Tibial nerve (tissue), 4 donors: ENCODE measurements around the gene JAK1. TPM values are rescaled to one million over a fixed set of nuclear protein-coding genes. Genes with fewer than 3 reads are reported as not detected.
A peak's percentile ranks its signal among the peaks of the same experiment; 100 is the strongest.

Source experiments
- DNase-seq, 2 donors: peaks; one replicate each; pipeline ENCODE4 v3.0.0-alpha.2; 2019; ENCODE audit warnings: low spot score in 2 of 2
- H3K27ac ChIP-seq, 4 donors: fragments of 200-600 bp; sonication (generic) in 3 of 4; one replicate each; pipeline ENCODE4 v1.5.1; 2017 to 2019; ENCODE audit warnings: mild to moderate bottlenecking in 1 of 4
- H3K27me3 ChIP-seq, 2 donors: fragments of 200-600 bp; sonication (generic) in 1 of 2; one replicate each; pipeline versions ENCODE4 v1.5.1 to v1.6.0; 2017 to 2019
- H3K36me3 ChIP-seq, 3 donors: fragments of 200-600 bp; sonication (generic); one replicate each; pipeline ENCODE4 v1.5.1; 2018 to 2019
- H3K4me1 ChIP-seq, 4 donors: fragments of 200-600 bp; sonication (generic) in 3 of 4; one replicate each; pipeline ENCODE4 v1.5.1; 2017 to 2019
- H3K4me3 ChIP-seq, 4 donors: fragments of 200-600 bp; sonication (generic) in 3 of 4; one replicate each; pipeline ENCODE4 v1.5.1; 2017 to 2019; ENCODE audit warnings: mild to moderate bottlenecking in 1 of 4, moderate library complexity in 1 of 4
- H3K9me3 ChIP-seq, 4 donors: fragments of 200-600 bp; sonication (generic) in 3 of 4; one replicate each; pipeline ENCODE4 v1.5.1; 2017 to 2019
- EP300 ChIP-seq, 2 donors: sonication (generic); formaldehyde crosslinking; IDR thresholded peaks; one replicate each; pipeline ENCODE4 v1.6.1; 2017; ENCODE audit warnings: antibody characterized with exemption in 2 of 2, mild to moderate bottlenecking in 1 of 2
- POLR2A ChIP-seq, 2 donors: fragments of 450-650 bp; IDR thresholded peaks; one replicate each; pipeline ENCODE4 v1.6.1; 2017; ENCODE audit warnings: antibody characterized with exemption in 2 of 2, mild to moderate bottlenecking in 2 of 2, moderate library complexity in 2 of 2
- WGBS, 2 donors: methylation state at CpG; one replicate each; pipeline ENCODE4 v1.1.5; 2018; 5-methylcytosine and 5-hydroxymethylcytosine counted together
- total RNA-seq, 4 donors: library from RNA; depleted of rRNA; stranded (reverse); fragments of >200 nt; gene quantifications; one replicate each; pipeline ENCODE4 v1.1.0, GENCODE V29; 2016
- TF ChIP-seq, protein P1 (sequence below), 5 experiments: fragments of 200-600 bp in 3 of 5; fragments of 450-650 bp in 2 of 5; sonication (generic) in 3 of 5; IDR thresholded peaks; one replicate each; pipeline ENCODE4 v1.5.1; 2016 to 2019; ENCODE audit warnings: antibody characterized with exemption in 5 of 5, mild to moderate bottlenecking in 3 of 5, moderate library complexity in 2 of 5

The JAK1 gene
- total RNA-seq, 4 donors from 2014 or later, result 114 to 222 (median 138) TPM

DNA sequence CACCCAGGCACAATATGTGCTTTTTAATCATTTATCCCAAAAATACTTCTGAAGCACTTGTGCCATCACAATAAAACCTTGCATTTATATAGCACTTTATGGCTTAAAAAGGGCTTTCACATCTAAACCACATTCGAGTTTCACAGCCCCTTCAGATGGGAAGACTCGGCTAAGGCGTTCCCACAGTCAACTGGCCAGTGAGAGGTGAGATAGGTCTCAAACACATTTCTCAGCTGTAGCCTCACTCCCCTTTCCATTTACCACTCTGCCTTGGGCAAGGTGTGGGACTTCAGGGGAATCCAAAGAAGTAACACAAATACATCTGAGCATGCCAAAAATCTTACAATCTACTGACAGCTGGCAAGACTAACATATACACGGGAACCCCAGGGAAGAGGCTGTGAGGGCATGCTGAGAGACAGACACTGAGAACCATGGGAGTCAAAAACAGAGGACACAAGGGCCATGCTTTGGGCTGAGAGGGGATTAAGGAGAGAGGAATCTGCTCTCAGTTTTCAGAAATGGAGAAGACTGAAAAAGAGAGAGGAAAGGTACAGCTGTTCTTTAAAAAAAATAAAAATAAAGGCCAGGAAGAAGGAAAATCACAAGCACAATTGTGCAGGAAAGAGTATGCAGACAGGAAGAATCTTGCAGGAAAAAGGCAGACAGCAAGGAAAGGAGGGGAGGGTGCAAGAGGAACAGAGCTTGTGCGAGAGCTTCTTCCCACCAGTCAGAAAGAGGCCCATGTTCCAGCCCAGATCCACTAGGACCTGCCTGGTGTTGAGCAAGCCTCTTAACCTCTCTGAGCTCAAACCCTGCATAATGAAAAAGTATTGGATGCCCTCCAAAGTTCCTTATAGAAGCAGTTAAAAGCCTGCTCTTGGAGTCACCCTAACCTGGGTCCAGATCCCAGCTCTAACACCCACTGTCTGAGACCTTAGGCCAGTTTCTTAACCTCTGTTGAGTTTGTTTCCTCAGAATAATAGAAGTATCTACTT lies 73.5 kb downstream of the JAK1 start:
- H3K4me3 ChIP-seq, result no peak overlapping the region
- TF ChIP-seq POLR2A (IDR thresholded peaks at IDR 0.05) (no peak), EP300 (IDR thresholded peaks at IDR 0.05) (no peak)
- TF ChIP-seq, protein P1, sequence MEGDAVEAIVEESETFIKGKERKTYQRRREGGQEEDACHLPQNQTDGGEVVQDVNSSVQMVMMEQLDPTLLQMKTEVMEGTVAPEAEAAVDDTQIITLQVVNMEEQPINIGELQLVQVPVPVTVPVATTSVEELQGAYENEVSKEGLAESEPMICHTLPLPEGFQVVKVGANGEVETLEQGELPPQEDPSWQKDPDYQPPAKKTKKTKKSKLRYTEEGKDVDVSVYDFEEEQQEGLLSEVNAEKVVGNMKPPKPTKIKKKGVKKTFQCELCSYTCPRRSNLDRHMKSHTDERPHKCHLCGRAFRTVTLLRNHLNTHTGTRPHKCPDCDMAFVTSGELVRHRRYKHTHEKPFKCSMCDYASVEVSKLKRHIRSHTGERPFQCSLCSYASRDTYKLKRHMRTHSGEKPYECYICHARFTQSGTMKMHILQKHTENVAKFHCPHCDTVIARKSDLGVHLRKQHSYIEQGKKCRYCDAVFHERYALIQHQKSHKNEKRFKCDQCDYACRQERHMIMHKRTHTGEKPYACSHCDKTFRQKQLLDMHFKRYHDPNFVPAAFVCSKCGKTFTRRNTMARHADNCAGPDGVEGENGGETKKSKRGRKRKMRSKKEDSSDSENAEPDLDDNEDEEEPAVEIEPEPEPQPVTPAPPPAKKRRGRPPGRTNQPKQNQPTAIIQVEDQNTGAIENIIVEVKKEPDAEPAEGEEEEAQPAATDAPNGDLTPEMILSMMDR (IDR thresholded peaks at IDR 0.05), result no peak
- DNase-seq, result no peak
- H3K27ac ChIP-seq, result peak overlapping the region in 2 of 4 donors; percentile 51 to 54
- H3K4me1 ChIP-seq, result peaks cover 0 to 88% (median 26%) of the 10 kb centered on the region in 4 donors
- no peaks in the 10 kb centered on the region for H3K36me3 ChIP-seq
- no peaks in the 10 kb centered on the region for H3K27me3 ChIP-seq
- H3K9me3 ChIP-seq, result no peaks in the 10 kb centered on the region
- WGBS, 2 donors, result 62 to 68% methylated on average over 5 of the region's 5 CpGs

DNA sequence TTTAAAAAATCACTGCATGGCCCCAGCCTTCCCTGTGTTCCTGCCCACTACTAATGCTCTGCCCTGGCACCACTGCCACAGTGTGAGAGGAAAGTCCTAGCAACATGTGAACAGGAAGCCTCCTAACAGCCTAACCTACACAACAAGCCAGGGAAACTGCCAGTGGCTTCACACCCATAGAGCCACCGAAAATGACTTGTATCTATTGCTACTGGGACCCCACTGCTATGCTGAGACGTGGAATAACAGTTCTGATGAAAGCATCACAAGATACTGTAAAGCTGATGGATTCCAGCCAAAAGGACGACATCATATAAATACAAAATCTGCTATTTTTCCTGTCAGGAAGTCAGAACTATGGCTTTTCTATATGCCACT lies 74.9 kb downstream of the JAK1 start:
- peak overlapping the region in 1 of 4 donors; percentile 5 for H3K27ac ChIP-seq
- H3K27me3 ChIP-seq, result no peaks in the 10 kb centered on the region
- no peak for DNase-seq
- H3K36me3 ChIP-seq, result no peaks in the 10 kb centered on the region
- TF ChIP-seq POLR2A (IDR thresholded peaks at IDR 0.05), result no peak
- TF ChIP-seq, protein P1 (IDR thresholded peaks at IDR 0.05), result no peak
- WGBS, 2 donors, result 38 to 42% methylated on average over 3 of the region's 3 CpGs
- H3K4me1 ChIP-seq, result peaks cover 0 to 79% (median 20%) of the 10 kb centered on the region in 4 donors
- H3K9me3 ChIP-seq, result no peaks in the 10 kb centered on the region
- H3K4me3 ChIP-seq, result no peak overlapping the region

DNA sequence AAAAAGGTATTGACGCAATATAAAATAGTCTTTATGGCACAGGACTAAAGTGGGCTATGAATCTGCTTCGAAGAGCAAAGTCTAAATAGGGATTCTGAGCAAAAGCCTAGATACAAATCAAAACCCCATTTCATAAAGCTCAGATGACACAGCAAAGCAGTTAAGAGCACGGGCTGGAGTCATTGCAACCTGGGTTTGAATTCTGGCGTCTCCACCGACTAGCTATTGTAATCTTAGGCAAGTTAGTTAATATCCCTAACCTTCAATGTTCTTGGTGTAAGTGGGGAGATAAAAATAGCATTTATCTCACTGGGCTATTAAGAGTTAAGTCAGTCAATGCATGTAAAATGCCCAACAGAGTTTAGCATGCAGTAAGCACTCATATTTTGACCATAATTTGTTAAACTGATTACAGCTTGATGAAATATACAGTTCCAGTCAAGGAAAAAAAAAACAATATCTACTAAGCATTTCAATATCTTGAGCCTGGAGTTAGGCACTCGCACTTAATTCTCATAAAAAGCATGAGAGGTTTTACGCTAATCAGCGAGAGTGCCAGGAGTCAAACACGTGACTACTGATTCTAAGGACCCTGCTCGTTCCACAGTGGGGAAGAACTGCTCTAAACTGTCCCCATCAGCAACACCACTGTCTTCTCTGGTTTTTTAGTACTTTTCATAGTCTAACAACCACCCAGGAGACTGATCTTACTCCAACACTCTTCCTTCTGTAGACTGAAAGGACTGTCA lies 75.5 kb downstream of the JAK1 start:
- H3K27me3 ChIP-seq, result no peaks in the 10 kb centered on the region
- no peak overlapping the region for H3K4me3 ChIP-seq
- DNase-seq, result no peak
- peaks cover 0 to 73% (median 19%) of the 10 kb centered on the region in 4 donors for H3K4me1 ChIP-seq
- whole genome bisulfite sequencing, 2 donors, result 79 to 83% methylated on average over 10 of the region's 10 CpGs
- H3K27ac ChIP-seq, result peak overlapping the region in 1 of 4 donors; percentile 5
- TF ChIP-seq POLR2A (IDR thresholded peaks at IDR 0.05), result no peak
- TF ChIP-seq EP300 (IDR thresholded peaks at IDR 0.05), result no peak
- TF ChIP-seq, protein P1 (IDR thresholded peaks at IDR 0.05), result no peak
- H3K9me3 ChIP-seq, result no peaks in the 10 kb centered on the region
- H3K36me3 ChIP-seq, result no peaks in the 10 kb centered on the region

DNA sequence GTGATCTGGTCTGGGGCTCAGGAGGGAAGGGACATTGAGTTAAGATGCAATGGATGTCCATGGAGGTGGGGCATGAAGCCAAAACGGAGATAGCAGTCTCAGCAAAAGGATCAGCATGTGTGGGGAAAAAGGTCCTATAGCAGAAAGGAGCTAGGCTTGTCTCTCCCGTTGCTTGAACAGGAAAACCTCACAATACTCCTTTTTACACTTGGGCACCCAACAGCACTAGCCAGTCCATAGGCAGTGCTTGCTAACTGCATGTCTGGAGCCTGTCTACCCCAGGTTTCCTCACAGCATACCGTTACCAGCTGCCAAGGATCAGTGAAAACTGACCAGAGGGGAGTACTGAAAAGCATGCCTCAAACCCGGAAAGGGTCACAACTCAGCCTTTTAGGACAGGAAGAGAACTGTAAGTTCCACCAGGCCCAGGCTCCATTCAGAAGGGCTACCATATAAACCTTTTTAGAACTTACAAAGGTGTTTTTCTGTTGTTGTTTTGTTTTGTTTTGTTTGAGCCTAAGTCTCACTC lies 78.6 kb downstream of the JAK1 start:
- Histone ChIP-seq H3K27ac (no peak overlapping the region), H3K9me3 (no peaks in the 10 kb centered on the region), H3K4me3 (no peak overlapping the region), H3K27me3 (no peaks in the 10 kb centered on the region), H3K36me3 (peaks cover 0 to 23% (median 0%) of the 10 kb centered on the region in 3 donors), H3K4me1 (peaks cover 0 to 50% (median 9%) of the 10 kb centered on the region in 4 donors)
- 79 to 90% methylated on average over 4 of the region's 4 CpGs for WGBS, 2 donors
- DNase-seq, result no peak
- TF ChIP-seq POLR2A (IDR thresholded peaks at IDR 0.05) (no peak), EP300 (IDR thresholded peaks at IDR 0.05) (no peak)
- TF ChIP-seq, protein P1 (IDR thresholded peaks at IDR 0.05), result no peak
